ENCODE measurements around the gene RABGGTA.

RABGGTA gene

GRCh38 chr14:24278424-24278823 lies 7.0 kb upstream of the RABGGTA start:
- DNase-seq, result no peak

- DNase-seq, result peak; percentile 97
These were observed 6.4 kb upstream of the RABGGTA start for GRCh38 chr14:24277606-24278321.

- DNase-seq, result no peak
These were observed 5.7 kb upstream of the RABGGTA start for GRCh38 chr14:24277071-24277470.

GRCh38 chr14:24274101-24274543 lies 2.7 kb upstream of the RABGGTA start:
- DNase-seq, result peak; percentile 50

GRCh38 chr14:24273422-24273998 lies 2.1 kb upstream of the RABGGTA start:
- peak; percentile 31 for DNase-seq

GRCh38 chr14:24272467-24272866 lies 1.1 kb upstream of the RABGGTA start:
- DNase-seq, result no peak

GRCh38 chr14:24271834-24272263 lies 452 bp upstream of the RABGGTA start:
- no peak for DNase-seq

- no peak for DNase-seq
These were observed 762 bp downstream of the RABGGTA start for GRCh38 chr14:24270537-24271133.

- no peak for DNase-seq
These were observed 1.4 kb downstream of the RABGGTA start for GRCh38 chr14:24269910-24270536.

GRCh38 chr14:24269368-24269767 lies 2.0 kb downstream of the RABGGTA start:
- DNase-seq, result no peak

- DNase-seq, result no peak
These were observed 3.2 kb downstream of the RABGGTA start for GRCh38 chr14:24268225-24268624.

GRCh38 chr14:24267516-24267915 lies 3.9 kb downstream of the RABGGTA start:
- no peak for DNase-seq

GRCh38 chr14:24266344-24267244 lies 4.8 kb downstream of the RABGGTA start:
- DNase-seq, result no peak

GRCh38 chr14:24264298-24264697 lies 7.1 kb downstream of the RABGGTA start:
- DNase-seq, result no peak

GRCh38 chr14:24263848-24264247 lies 7.5 kb downstream of the RABGGTA start:
- DNase-seq, result no peak

- DNase-seq, result no peak
These were observed 8.3 kb downstream of the RABGGTA start, which contains the start of gene TGM1 for GRCh38 chr14:24262821-24263733. TGM1 (minus strand) TSS chr14:24263177; CDS start chr14:24262352, 825 bp downstream.

- no peak for DNase-seq
These were observed 9.4 kb downstream of the RABGGTA start for GRCh38 chr14:24261969-24262327.

- no peak for DNase-seq
These were observed 10.0 kb downstream of the RABGGTA start for GRCh38 chr14:24261256-24261968.

GRCh38 chr14:24260780-24261157 lies 10.6 kb downstream of the RABGGTA start:
- no peak for DNase-seq

- no peak for DNase-seq
These were observed 11.2 kb downstream of the RABGGTA start for GRCh38 chr14:24260026-24260779.
